Fibroblast of gingiva (primary cell): ENCODE measurements around the gene LDAH.

Source experiments
- DNase-seq: peaks from one replicate; pipeline ENCODE4 v3.0.0-alpha.2; 2011; ENCODE audit warnings: low read depth

Gene LDAH

DNA sequence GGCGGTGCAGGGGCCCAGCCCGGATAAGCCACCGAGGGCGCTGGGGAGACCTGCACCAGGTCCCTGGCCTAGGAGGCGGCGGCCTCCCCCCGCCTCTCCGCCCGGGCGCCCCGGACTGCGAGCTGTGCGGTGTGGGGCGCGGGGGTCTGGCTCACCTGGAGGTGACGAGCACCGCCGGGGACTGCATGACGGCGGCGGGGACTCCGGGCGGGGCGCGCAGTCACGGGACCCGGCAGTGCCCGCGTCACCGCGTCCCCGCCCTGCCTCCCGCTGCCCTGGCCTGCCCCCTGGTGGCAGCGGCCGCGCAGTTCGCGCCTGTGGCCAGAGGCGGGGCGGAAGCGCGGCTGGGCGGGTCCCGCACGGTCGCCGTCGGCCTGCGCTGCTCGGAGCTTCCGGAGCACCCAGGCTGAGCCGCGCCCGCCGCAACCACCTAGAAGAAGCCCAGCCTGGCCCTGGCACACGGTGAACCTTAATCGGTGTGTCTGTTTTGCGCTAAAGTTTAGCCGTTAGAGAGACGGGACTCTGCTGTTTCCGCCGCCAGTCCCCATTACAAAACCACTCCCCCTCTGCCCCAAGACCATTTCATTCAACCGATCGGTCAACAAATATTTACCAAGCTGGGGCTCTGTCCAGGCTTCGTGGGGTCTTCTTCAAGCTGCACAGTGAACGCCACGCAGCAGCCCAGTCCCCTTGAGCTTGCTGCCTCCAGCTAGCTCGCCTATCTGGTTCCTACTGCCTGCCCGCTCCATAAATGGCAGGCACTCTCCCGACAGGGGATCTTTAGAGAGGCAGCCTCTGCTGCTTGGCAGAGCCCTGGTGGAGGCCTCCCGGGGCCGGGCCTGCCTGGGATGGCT, 171.8 kb downstream of the LDAH start, which contains the start of gene HS1BP3:
HS1BP3 (minus strand) TSS at position 222 of the 854 bp plus-strand sequence; CDS start at position 187, 35 bp downstream.
- peak; percentile 73 for DNase-seq

- peak; percentile 52 for DNase-seq
These were observed 172.5 kb downstream of the LDAH start for GRCh38 chr2:20650393-20650876.

GRCh38 chr2:20649976-20650375, 172.9 kb downstream of the LDAH start:
- DNase-seq, result no peak

DNA sequence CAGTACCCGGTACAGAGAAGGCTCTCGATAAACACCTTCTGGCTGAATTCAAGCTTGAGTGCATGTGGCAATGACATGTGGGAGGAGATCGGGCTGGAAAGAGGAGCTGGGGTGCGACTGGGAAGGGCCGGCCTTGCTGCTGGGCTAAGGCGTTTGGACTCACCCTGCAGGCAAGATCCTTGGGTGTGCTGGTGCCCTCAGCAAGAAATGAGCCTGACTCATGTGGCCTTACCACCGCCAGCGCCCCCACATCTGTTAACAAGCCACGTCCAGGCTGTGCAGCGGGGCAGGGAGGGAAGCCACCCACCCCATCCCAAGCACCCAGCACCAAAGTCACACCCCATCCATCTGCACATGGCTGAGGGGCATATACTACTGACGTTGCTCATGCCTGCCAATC, 173.3 kb downstream of the LDAH start:
- DNase-seq, result peak; percentile 36

- no peak for DNase-seq
These were observed 174.1 kb downstream of the LDAH start for GRCh38 chr2:20648831-20649230.

DNA sequence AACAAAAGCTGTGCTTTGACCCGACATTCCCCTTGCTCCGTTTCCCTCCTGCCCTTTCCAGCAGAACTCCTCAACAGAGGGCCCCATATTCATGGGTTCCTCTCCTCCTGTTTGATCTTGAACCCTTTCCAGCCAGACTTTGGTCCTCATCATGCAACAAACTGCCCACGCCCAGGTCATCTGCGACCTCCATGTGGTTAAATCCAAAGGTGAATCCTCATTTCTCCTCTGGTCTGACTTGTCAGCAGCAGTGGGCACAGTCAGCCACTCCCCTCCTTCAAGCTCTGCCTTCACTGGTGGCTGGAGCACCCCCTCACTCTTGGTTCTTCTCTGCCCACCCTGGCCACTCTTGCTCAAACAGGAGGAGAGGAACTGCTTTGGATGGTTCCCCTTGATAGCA, 174.7 kb downstream of the LDAH start:
- DNase-seq, result no peak

GRCh38 chr2:20647738-20648137, 175.2 kb downstream of the LDAH start:
- no peak for DNase-seq

DNA sequence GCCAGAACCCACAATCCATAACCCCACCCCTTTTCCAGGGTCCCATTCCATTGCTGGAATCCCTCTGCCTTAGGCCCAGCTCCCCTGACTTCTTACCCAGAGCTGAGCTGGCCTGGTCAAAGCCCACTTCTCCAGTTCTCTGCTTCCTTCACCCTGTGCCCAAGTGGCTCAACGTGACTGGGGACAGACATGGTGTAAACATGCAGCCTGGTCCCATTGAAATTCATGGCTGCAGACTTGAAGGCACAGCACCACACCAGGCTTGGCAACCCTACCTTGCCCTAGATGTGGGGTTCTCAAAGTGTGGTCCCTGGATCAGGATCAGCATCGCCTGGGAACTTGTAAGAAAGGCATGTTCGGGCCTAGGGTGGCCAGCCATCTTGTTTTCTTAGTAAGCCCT, 175.7 kb downstream of the LDAH start:
- DNase-seq, result no peak

- no peak for DNase-seq
These were observed 176.5 kb downstream of the LDAH start for GRCh38 chr2:20646446-20646845.

DNA sequence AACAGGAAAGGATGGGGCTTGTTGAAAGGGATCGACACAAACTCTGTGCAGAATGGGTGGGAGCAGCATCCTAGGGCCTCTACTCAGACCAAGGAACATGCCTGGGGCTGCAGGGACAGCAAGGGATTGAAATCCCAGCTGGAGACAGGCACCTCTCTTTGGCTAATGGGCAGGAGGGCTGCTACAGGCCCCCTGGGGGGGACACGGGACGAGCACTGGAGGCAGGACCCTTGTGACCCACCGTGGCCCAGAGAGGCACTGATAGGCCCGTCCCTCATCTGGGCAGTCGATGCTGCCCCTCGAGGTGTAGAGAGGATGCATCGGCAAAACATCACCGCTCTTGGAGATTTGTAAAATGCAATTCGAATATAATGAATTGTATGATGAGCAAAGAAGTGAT, 177.1 kb downstream of the LDAH start:
- no peak for DNase-seq

GRCh38 chr2:20645301-20645701, 177.6 kb downstream of the LDAH start:
- no peak for DNase-seq

DNA sequence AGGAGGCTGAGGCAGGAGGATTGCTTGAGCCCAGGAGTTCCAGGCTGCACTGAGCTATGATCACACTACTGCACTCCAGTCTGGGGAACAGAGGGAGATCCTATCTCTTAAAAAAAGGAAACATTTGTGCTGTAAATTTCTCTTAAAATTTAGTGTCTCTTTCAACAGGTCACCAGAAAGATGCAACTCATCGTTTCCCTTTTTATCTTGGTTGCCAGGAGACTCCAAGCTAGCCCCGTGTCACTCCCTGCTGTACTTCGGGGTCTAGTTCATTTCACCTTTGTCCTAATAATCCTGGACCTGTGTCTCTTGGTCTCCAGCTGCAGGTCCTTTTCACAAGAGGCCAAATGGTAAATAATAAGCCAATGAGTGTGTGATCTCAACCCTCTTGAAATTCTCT, 179.1 kb downstream of the LDAH start:
- DNase-seq, result no peak

DNA sequence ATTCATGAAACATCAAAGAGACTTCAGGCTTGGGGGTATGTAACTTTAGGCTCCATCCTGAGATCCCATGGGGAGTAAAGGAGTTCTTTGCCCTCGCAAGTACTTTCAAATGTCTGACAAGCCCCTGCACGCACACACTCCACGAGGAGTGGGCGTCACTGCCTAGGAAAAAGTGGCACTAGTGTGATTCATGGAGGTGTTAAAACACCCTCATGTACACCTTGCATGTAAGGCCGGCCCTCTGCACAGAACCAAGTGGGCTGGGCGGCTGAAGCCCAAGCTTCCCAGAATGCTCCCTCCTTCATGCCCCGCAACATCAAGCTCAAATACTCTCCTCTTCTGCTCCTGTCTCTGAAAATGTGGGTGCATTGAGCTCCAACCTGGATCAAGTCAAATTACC, 179.8 kb downstream of the LDAH start:
- DNase-seq, result no peak

DNA sequence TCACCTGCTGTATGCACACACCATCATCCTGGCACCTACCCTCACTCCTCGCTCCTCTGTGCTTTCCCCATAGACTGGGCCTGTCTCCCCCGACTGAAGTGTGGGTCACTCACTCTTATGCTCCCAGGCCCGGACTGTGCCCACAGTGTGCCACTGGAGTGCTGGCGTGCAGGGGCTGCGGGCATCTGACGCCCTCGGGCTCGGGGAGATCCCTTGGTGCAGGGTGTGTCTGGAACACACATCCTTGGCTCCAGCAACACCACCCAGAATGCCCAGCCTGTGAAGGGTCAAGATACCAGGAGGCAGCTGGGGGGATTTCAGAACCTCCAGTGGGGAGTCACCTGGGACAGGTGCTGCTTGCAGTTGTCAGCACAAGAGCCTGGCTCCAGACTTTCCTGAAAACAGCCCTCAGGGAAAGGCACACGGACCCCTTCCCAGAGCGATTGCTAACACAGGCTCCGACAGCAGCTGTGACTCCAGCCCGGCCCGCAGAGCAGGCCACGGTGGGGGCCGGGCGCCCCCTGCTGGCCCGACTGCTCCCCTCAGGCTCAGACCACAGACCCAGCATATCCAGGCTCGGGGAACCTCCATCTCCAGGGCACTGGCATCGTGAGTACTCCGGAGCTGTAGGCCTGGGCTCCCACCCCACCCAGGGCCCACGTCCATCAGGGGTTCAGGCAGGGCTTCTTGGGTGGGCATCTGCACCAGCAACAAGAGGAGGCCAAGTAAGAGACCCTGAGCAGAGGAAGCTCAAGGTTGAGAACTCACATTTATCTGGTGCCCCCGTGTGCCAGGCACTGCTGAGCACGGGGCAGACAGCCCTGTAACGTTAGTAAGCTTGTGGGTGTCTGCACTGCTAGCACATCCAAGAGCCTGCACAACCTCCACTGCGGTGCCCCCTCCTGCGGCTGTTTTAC, 180.6 kb downstream of the LDAH start:
- peak; percentile 43 for DNase-seq

- DNase-seq, result peak; percentile 21
These were observed 181.5 kb downstream of the LDAH start for GRCh38 chr2:20641123-20641985.

DNA sequence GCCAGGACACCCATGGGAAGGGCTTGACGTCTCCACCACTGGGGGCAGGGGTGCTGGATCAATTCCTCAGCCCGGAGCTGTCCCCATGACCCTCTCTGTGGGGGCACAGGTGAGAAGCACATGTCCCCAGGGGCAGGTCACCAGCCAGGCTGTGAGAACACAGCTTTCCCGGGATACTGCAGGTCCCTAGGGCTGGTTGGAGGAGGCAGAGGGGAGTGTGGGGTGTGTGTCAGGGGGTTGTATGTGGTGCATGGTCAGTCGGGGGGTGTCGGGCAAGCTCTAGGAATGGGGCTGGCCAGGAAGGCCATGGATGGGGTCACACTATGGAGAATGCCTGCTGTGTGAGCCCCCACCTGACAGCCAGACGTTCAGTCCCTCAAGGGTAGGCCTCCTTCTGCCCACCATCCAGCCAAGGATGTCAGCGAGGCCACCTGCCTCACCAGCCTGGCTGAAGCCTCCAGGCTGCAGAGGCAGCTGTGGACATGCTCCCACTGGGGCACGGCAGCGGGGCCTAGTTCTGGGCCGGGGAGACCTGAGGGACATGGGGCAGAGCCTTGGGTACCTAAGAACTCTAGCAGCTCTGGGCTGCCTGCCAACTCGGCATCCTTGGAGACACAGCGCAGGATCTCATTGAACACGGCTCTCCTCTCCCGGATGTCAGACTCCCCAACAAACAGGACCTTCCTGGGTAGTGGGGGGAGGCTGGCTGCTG, 182.3 kb downstream of the LDAH start:
- DNase-seq, result no peak

GRCh38 chr2:20638646-20639430, 184.1 kb downstream of the LDAH start:
- DNase-seq, result no peak

GRCh38 chr2:20638014-20638413, 184.9 kb downstream of the LDAH start:
- DNase-seq, result no peak

DNA sequence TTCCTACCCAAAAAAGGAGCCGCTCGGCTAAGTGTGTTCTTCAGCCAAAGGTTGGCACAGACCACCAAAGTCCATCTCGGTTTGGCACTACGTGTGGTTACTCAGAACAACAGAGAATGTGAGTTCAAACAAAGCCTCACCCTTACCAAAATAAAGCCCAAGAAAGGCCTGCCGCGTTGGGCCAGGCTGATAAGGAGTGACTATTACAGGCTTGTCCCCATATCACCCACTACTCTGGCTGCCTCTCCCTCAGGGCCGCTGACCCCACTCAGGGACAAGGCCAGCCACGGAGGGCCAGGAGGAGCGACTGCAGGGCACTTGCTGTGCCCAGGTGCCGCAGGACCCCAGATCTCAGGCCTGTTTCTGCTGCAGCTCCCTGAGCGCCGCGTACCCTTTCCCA, 185.8 kb downstream of the LDAH start:
- DNase-seq, result peak; percentile 27
